Osteoblast (primary cell): ENCODE data around the gene SAMD9. TPM values are rescaled to one million over a fixed set of nuclear protein-coding genes. Genes with fewer than 3 reads are reported as not detected.

ENCODE experiments used
- DNase-seq: peaks from one replicate; pipeline ENCODE4 v3.0.0; 2011; ENCODE audit warnings: low spot score, mixed read lengths; ENCODE audit not compliant: insufficient read length; ENCODE audit errors: missing footprints
- H2AFZ ChIP-seq: 2 replicates; pipeline ENCODE4 v1.6.0; 2011; ENCODE audit warnings: mild to moderate bottlenecking, low read length
- H3K27ac ChIP-seq: 2 replicates; pipeline ENCODE4 v1.5.1; 2011; ENCODE audit warnings: mild to moderate bottlenecking, low read depth, low read length, moderate library complexity
- H3K27me3 ChIP-seq: 2 replicates; pipeline ENCODE4 v1.6.0; 2012; ENCODE audit warnings: mild to moderate bottlenecking, control low read depth, inconsistent platforms, low read length, moderate library complexity; ENCODE audit not compliant: insufficient read depth
- H3K36me3 ChIP-seq: 2 replicates; pipeline ENCODE4 v1.5.1; 2011; ENCODE audit warnings: mild to moderate bottlenecking, low read length, control low read depth, moderate library complexity; ENCODE audit not compliant: insufficient read depth
- H3K4me1 ChIP-seq: 2 replicates; pipeline ENCODE4 v1.5.1; 2011; ENCODE audit warnings: mild to moderate bottlenecking, low read length, control low read depth, moderate library complexity; ENCODE audit not compliant: insufficient read depth
- H3K4me2 ChIP-seq: 2 replicates; pipeline ENCODE4 v1.6.0; 2011; ENCODE audit warnings: mild to moderate bottlenecking, low read length; ENCODE audit not compliant: insufficient read depth
- H3K4me3 ChIP-seq: fragments of 200-600 bp; sonication (generic); 3 replicates; pipeline ENCODE4 v1.5.1; 2012; ENCODE audit warnings: mild to moderate bottlenecking, low read length, inconsistent platforms; ENCODE audit not compliant: insufficient read depth
- H3K79me2 ChIP-seq: 2 replicates; pipeline ENCODE4 v1.6.0; 2012; ENCODE audit warnings: mild to moderate bottlenecking, low read length, control low read depth, inconsistent platforms; ENCODE audit not compliant: insufficient read depth
- H3K9me3 ChIP-seq: 2 replicates; pipeline ENCODE4 v1.5.1; 2011; ENCODE audit warnings: low read depth, low read length, control low read depth
- H4K20me1 ChIP-seq: 2 replicates; pipeline ENCODE4 v1.6.0; 2012; ENCODE audit warnings: mild to moderate bottlenecking, low read length, control low read depth; ENCODE audit not compliant: insufficient read depth
- total RNA-seq: library from RNA; depleted of rRNA; stranded (reverse); fragments of >200 nt; gene quantifications from 2 replicates; pipeline ENCODE4 v1.2.3, GENCODE V29; 2012
- TF ChIP-seq, protein P1 (sequence below): IDR thresholded peaks from 2 replicates; pipeline ENCODE4 v1.5.1; 2011; ENCODE audit warnings: mild to moderate bottlenecking, low read depth, low read length, moderate library complexity; ENCODE audit errors: extremely low read depth

Gene SAMD9
- total RNA-seq, 1 donor: 29.3 TPM

DNA sequence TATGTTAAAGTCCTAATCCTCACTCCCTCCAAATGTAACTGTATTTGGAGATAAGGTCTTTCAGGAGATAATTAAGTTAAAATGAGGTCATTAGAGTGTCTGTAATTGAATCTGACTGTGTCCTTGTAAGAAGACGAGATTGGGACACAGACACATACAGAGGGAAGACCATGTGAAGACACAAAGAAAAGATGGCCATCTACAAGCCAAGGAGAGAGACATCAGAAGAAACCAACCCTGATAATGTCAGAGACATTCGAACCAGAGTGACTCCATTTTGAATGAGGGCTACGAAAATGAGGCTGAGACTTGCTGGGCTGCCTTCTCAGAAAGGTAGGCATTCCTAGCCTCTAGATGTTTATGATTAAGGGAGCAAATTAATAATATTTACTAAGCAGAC, 30.9 kb upstream of the SAMD9 start:
- Histone ChIP-seq H3K4me3 (peak overlapping the region; percentile 73), H3K27me3 (no peaks in the 10 kb centered on the region), H3K9me3 (no peaks in the 10 kb centered on the region), H3K4me1 (peaks cover 19% of the 10 kb centered on the region), H3K27ac (peak overlapping the region; percentile 51), H3K79me2 (peaks cover 2% of the 10 kb centered on the region), H4K20me1 (no peaks in the 10 kb centered on the region), H2AFZ (peak overlapping the region; percentile 69), H3K4me2 (peak overlapping the region; percentile 94), H3K36me3 (no peaks in the 10 kb centered on the region)
- no peak for DNase-seq
- TF ChIP-seq, protein P1, sequence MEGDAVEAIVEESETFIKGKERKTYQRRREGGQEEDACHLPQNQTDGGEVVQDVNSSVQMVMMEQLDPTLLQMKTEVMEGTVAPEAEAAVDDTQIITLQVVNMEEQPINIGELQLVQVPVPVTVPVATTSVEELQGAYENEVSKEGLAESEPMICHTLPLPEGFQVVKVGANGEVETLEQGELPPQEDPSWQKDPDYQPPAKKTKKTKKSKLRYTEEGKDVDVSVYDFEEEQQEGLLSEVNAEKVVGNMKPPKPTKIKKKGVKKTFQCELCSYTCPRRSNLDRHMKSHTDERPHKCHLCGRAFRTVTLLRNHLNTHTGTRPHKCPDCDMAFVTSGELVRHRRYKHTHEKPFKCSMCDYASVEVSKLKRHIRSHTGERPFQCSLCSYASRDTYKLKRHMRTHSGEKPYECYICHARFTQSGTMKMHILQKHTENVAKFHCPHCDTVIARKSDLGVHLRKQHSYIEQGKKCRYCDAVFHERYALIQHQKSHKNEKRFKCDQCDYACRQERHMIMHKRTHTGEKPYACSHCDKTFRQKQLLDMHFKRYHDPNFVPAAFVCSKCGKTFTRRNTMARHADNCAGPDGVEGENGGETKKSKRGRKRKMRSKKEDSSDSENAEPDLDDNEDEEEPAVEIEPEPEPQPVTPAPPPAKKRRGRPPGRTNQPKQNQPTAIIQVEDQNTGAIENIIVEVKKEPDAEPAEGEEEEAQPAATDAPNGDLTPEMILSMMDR: no peak

DNA sequence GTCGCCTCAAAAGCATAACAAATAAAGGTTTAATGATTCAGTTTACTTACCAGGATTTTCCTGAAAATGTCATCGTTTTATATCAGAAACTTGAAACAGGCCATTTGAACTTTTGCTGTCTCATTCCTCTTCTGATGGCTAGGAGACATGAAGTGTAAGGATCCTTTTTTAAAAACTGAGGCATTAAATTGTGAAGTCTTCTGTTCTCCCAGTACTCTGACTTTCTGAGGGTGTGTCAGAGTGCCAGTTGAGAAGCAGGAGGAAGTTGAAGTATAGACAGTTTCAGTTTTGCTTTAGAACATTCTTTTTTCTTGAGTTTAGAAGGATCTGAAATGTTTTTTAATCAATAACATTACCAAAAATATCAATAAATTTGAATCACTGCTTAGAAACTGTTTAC, 30.4 kb upstream of the SAMD9 start, which contains the start of gene SAMD9L:
Gene SAMD9L (minus strand): TSS at position 242 of the 400 bp plus-strand sequence. CDS start 12,414 bp downstream, outside the sequence.
- peak within 1 kb of the TSS; percentile 94 for H3K4me2 ChIP-seq
- H3K9me3 ChIP-seq: no peaks in the 10 kb centered on the region
- H4K20me1 ChIP-seq: no peaks in the 10 kb centered on the region
- H3K4me1 ChIP-seq: peaks cover 19% of the 10 kb centered on the region
- no peaks in the 10 kb centered on the region for H3K36me3 ChIP-seq
- no peaks in the 10 kb centered on the region for H3K27me3 ChIP-seq
- peak within 1 kb of the TSS; percentile 51 for H3K27ac ChIP-seq
- H2AFZ ChIP-seq: peak within 1 kb of the TSS; percentile 92
- H3K4me3 ChIP-seq: peak within 1 kb of the TSS; percentile 73
- DNase-seq: no peak
- TF ChIP-seq, protein P1: no peak
- H3K79me2 ChIP-seq: peaks cover 2% of the 10 kb centered on the region

DNA sequence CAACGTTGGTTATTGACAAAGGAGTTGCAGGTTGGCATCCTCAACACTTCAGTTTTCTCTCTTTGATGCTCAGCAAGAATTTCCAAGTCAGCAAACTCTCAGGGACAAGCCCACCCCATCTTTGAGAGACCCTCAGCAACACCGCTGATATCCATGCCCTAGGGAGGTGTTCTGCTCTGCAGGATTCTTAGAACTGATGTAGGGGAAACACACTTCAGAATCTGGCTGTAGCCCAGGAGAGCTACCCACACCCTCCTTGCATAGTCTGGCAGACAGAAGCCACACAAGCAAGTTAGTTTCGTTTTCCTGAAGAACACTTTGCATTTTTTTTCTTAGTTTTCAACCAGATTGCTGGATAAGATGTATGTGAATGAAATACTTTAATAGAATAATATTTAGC, 29.6 kb upstream of the SAMD9 start:
- H3K79me2 ChIP-seq: peaks cover 2% of the 10 kb centered on the region
- H3K36me3 ChIP-seq: peaks cover 4% of the 10 kb centered on the region
- H2AFZ ChIP-seq: peak overlapping the region; percentile 92
- H3K4me1 ChIP-seq: peaks cover 19% of the 10 kb centered on the region
- no peaks in the 10 kb centered on the region for H3K9me3 ChIP-seq
- peak overlapping the region; percentile 94 for H3K4me2 ChIP-seq
- no peaks in the 10 kb centered on the region for H4K20me1 ChIP-seq
- no peak for DNase-seq
- peak overlapping the region; percentile 51 for H3K27ac ChIP-seq
- TF ChIP-seq, protein P1: no peak
- H3K4me3 ChIP-seq: peak overlapping the region; percentile 73
- H3K27me3 ChIP-seq: no peaks in the 10 kb centered on the region

DNA sequence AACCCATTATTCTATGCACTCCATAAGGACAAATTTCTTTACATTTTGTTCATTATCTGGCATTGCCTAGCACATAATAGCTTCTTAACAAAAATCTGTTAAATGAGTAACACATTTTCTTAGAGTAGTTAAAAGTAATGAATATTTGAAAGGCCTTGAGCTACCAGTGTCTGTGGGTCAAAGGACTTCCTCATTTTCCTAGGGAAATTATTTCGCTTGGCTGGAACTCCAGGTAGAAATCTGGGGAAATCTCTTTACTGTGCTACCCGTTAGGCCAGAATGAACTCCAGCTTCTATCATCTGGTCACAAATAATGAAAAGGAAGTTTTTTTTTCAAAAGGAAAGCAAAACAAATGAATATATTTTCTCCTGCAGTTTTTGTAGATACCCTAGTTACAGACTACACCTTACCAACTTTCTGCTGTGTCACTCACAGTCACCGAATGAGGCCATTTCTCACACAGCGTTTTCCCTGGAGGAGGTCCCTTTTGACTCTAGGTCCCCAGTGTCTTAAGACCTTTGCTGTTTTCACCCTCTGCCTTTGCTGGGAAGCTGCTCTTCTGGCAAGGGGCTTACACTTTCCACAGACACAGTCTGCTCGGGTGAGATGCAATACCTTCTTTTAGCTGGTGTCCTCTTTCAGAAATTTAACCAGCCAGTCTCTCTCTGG, 28.8 kb upstream of the SAMD9 start:
- DNase-seq: no peak
- Histone ChIP-seq H3K36me3 (peaks cover 4% of the 10 kb centered on the region), H3K27me3 (no peaks in the 10 kb centered on the region), H3K27ac (peak overlapping the region; percentile 13), H3K79me2 (peaks cover 2% of the 10 kb centered on the region), H3K4me1 (peaks cover 19% of the 10 kb centered on the region), H3K4me2 (peak overlapping the region; percentile 94), H2AFZ (peak overlapping the region; percentile 92), H4K20me1 (no peaks in the 10 kb centered on the region), H3K4me3 (peak overlapping the region; percentile 73), H3K9me3 (no peaks in the 10 kb centered on the region)
- TF ChIP-seq, protein P1: no peak
